Measurements from ENCODE around the gene HNRNPH1. TPM values are rescaled to one million over a fixed set of nuclear protein-coding genes. Genes with fewer than 3 reads are reported as not detected.

The HNRNPH1 gene
- total and polyA plus RNA-seq, 2 donors from 2014 or later: 191 to 564 TPM

DNA sequence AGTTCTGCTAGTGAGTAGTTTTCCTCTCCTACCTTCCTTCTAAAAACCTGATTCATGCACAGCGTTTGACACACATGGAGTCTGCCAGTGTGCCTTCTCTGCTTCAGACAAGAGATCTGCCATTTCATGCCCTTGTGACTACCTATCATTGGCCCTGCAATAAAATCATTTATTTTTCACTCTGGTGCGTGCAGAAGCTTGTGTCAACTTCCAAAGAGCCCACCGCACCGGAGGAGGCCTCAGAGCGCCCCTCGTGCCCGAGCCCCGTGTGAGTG is 13.7 kb downstream of the HNRNPH1 start:
- no peak for TF ChIP-seq CTCF (IDR thresholded peaks at IDR 0.05; ENCODE audit: borderline replicate concordance, extremely low read depth, insufficient read depth)
- Histone ChIP-seq H3K27ac (ENCODE audit: low read depth in 2 of 2, low read length in 2 of 2) (no peak overlapping the region), H3K9me3 (ENCODE audit: control insufficient read depth in 2 of 3, insufficient read depth in 1 of 3, low read length in 3 of 3) (no peaks in the 10 kb centered on the region), H3K4me3 (ENCODE audit: low read length in 3 of 3) (no peak overlapping the region), H3K4me1 (ENCODE audit: control insufficient read depth in 2 of 3, insufficient read depth in 2 of 3, low read depth in 1 of 3, low read length in 3 of 3) (peaks cover 0 to 10% (median 0%) of the 10 kb centered on the region in 3 donors), H3K9ac (ENCODE audit: low read length in 3 of 3) (no peak overlapping the region), H3K27me3 (ENCODE audit: control insufficient read depth, insufficient read depth, low read length) (no peaks in the 10 kb centered on the region), H3K36me3 (ENCODE audit: control insufficient read depth in 2 of 3, insufficient read depth in 3 of 3, low read length in 3 of 3) (peaks cover 24 to 67% (median 44%) of the 10 kb centered on the region in 3 donors)
- intact Hi-C loops (cut with DNase I): no loop called here
- FAIRE-seq (no peak), DNase-seq (no peak)

GRCh38 chr5:179608131-179608581 is 15.3 kb downstream of the HNRNPH1 start:
- no peaks in the 10 kb centered on the region for H3K9me3 ChIP-seq (ENCODE audit: control insufficient read depth in 2 of 3, insufficient read depth in 1 of 3, low read length in 3 of 3)
- no peak overlapping the region for H3K4me3 ChIP-seq (ENCODE audit: low read length in 3 of 3)
- peaks cover 13 to 51% (median 29%) of the 10 kb centered on the region in 3 donors for H3K36me3 ChIP-seq (ENCODE audit: control insufficient read depth in 2 of 3, insufficient read depth in 3 of 3, low read length in 3 of 3)
- intact Hi-C loops (cut with DNase I): no loop called here
- H3K4me1 ChIP-seq (ENCODE audit: control insufficient read depth in 2 of 3, insufficient read depth in 2 of 3, low read depth in 1 of 3, low read length in 3 of 3): peaks cover 0 to 6% (median 0%) of the 10 kb centered on the region in 3 donors
- FAIRE-seq (no peak), DNase-seq (peak in 1 of 5 donors; percentile 73)
- no peaks in the 10 kb centered on the region for H3K27me3 ChIP-seq (ENCODE audit: control insufficient read depth, insufficient read depth, low read length)
- no peak overlapping the region for H3K27ac ChIP-seq (ENCODE audit: low read depth in 2 of 2, low read length in 2 of 2)
- no peak overlapping the region for H3K9ac ChIP-seq (ENCODE audit: low read length in 3 of 3)
- no peak for TF ChIP-seq CTCF (IDR thresholded peaks at IDR 0.05; ENCODE audit: borderline replicate concordance, extremely low read depth, insufficient read depth)

GRCh38 chr5:179607160-179607931 is 16.1 kb downstream of the HNRNPH1 start:
- FAIRE-seq (no peak), DNase-seq (peak in 3 of 5 donors; percentile 18 to 74 (median 44))
- Histone ChIP-seq H3K27ac (ENCODE audit: low read depth in 2 of 2, low read length in 2 of 2) (no peak overlapping the region), H3K4me1 (ENCODE audit: control insufficient read depth in 2 of 3, insufficient read depth in 2 of 3, low read depth in 1 of 3, low read length in 3 of 3) (peaks cover 0 to 6% (median 0%) of the 10 kb centered on the region in 3 donors), H3K27me3 (ENCODE audit: control insufficient read depth, insufficient read depth, low read length) (no peaks in the 10 kb centered on the region), H3K36me3 (ENCODE audit: control insufficient read depth in 2 of 3, insufficient read depth in 3 of 3, low read length in 3 of 3) (peaks cover 13 to 49% (median 26%) of the 10 kb centered on the region in 3 donors), H3K4me3 (ENCODE audit: low read length in 3 of 3) (no peak overlapping the region), H3K9me3 (ENCODE audit: control insufficient read depth in 2 of 3, insufficient read depth in 1 of 3, low read length in 3 of 3) (no peaks in the 10 kb centered on the region), H3K9ac (ENCODE audit: low read length in 3 of 3) (no peak overlapping the region)
- TF ChIP-seq CTCF (IDR thresholded peaks at IDR 0.05; ENCODE audit: borderline replicate concordance, extremely low read depth, insufficient read depth): no peak
- intact Hi-C loops (cut with DNase I): no loop called here

DNA sequence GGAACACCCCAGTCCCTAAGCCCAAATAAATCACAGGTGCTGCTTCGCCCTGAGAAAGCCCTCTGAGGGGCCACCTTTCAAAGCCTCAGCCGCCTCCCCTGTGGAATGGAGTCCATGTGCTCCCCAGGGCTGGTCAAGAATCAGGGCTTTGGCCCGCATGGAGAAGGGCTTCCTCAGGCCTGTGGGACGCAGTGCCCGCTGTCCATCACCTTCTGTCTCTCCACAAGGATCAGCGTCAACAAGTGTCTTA is 16.6 kb downstream of the HNRNPH1 start:
- no peak for FAIRE-seq

More for the DNA sequence above, 16.6 kb downstream of the HNRNPH1 start:
- Histone ChIP-seq H3K4me3 (ENCODE audit: low read length in 3 of 3) (no peak overlapping the region), H3K4me1 (ENCODE audit: control insufficient read depth in 2 of 3, insufficient read depth in 2 of 3, low read depth in 1 of 3, low read length in 3 of 3) (peaks cover 0 to 4% (median 0%) of the 10 kb centered on the region in 3 donors), H3K36me3 (ENCODE audit: control insufficient read depth in 2 of 3, insufficient read depth in 3 of 3, low read length in 3 of 3) (peaks cover 12 to 52% (median 28%) of the 10 kb centered on the region in 3 donors), H3K9me3 (ENCODE audit: control insufficient read depth in 2 of 3, insufficient read depth in 1 of 3, low read length in 3 of 3) (no peaks in the 10 kb centered on the region), H3K9ac (ENCODE audit: low read length in 3 of 3) (no peak overlapping the region), H3K27ac (ENCODE audit: low read depth in 2 of 2, low read length in 2 of 2) (no peak overlapping the region), H3K27me3 (ENCODE audit: control insufficient read depth, insufficient read depth, low read length) (no peaks in the 10 kb centered on the region)
- TF ChIP-seq CTCF (IDR thresholded peaks at IDR 0.05; ENCODE audit: borderline replicate concordance, extremely low read depth, insufficient read depth): no peak
- intact Hi-C loops (cut with DNase I): no loop called here
- DNase-seq: no peak

Measured in kidney (tissue), 14 donors.